NB4 (cell line): Measurements from ENCODE around the gene ATAD1.

ENCODE experiments used
- DNase-seq: peaks from one replicate; pipeline ENCODE4 v3.0.0; 2010; ENCODE audit warnings: low read depth
- H3K4me3 ChIP-seq: one replicate; pipeline ENCODE4 v1.5.1; 2011; ENCODE audit warnings: mild to moderate bottlenecking, low read depth, low read length, moderate library complexity
- MYC ChIP-seq: IDR thresholded peaks from 2 replicates; pipeline ENCODE4 v1.6.1; 2011; ENCODE audit warnings: low read depth, low read length
- POLR2A ChIP-seq: IDR thresholded peaks from 2 replicates; pipeline ENCODE4 v1.6.1; 2011; ENCODE audit warnings: mild to moderate bottlenecking; ENCODE audit not compliant: insufficient read length; ENCODE audit errors: extremely low read depth
- TF ChIP-seq, protein P1 (sequence below): IDR thresholded peaks from 2 replicates; pipeline ENCODE4 v1.6.1; 2011; ENCODE audit warnings: low read depth, low read length
- TF ChIP-seq, protein P2 (sequence below): IDR thresholded peaks from one replicate; pipeline ENCODE4 v1.5.1; 2012; ENCODE audit warnings: low read depth, low read length

Gene ATAD1

DNA sequence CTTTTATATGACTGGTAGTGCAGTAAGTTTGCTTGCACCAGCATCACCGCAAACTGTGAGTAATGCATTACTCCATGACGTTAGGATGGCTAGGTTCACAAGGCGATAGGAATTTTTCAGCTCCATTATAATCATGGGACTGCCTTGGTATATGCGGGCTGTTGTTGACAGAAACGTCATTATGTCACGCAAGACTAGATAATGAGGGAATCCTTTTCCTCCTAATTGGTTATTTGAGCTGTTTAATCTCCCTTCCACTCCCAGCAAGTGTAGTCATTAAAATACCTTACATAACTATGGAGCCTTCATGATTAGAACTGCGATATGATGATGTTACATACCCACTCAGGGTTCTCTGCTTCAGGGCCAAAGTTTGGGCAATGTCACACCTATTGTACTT, 28.0 kb upstream of the ATAD1 start:
- no peak for DNase-seq
- no peak overlapping the region for H3K4me3 ChIP-seq
- TF ChIP-seq MYC = no peak
- TF ChIP-seq, protein P1, sequence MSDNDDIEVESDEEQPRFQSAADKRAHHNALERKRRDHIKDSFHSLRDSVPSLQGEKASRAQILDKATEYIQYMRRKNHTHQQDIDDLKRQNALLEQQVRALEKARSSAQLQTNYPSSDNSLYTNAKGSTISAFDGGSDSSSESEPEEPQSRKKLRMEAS = no peak
- TF ChIP-seq POLR2A = no peak
- TF ChIP-seq, protein P2, sequence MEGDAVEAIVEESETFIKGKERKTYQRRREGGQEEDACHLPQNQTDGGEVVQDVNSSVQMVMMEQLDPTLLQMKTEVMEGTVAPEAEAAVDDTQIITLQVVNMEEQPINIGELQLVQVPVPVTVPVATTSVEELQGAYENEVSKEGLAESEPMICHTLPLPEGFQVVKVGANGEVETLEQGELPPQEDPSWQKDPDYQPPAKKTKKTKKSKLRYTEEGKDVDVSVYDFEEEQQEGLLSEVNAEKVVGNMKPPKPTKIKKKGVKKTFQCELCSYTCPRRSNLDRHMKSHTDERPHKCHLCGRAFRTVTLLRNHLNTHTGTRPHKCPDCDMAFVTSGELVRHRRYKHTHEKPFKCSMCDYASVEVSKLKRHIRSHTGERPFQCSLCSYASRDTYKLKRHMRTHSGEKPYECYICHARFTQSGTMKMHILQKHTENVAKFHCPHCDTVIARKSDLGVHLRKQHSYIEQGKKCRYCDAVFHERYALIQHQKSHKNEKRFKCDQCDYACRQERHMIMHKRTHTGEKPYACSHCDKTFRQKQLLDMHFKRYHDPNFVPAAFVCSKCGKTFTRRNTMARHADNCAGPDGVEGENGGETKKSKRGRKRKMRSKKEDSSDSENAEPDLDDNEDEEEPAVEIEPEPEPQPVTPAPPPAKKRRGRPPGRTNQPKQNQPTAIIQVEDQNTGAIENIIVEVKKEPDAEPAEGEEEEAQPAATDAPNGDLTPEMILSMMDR = no peak

DNA sequence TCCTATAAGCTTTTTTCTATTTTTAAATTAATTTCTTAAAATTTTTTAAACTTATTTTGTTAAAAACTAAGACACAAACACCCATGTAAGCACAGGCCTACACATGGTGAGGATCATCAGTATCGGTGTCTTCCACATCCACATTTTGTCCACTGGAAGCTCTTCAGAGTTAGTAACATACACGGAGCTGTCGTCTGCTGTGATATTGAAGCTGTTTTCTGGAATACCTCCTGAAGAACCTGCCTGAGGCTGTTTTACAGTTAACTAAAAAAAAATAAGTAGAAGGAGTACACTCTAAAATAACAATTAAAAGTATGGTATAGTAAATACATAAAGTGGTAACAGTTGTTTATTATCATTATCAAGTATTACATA, 27.6 kb upstream of the ATAD1 start:
- DNase-seq = no peak
- H3K4me3 ChIP-seq = no peak overlapping the region
- TF ChIP-seq MYC = no peak
- TF ChIP-seq, protein P2 = no peak
- TF ChIP-seq, protein P1 = no peak
- TF ChIP-seq POLR2A = no peak

DNA sequence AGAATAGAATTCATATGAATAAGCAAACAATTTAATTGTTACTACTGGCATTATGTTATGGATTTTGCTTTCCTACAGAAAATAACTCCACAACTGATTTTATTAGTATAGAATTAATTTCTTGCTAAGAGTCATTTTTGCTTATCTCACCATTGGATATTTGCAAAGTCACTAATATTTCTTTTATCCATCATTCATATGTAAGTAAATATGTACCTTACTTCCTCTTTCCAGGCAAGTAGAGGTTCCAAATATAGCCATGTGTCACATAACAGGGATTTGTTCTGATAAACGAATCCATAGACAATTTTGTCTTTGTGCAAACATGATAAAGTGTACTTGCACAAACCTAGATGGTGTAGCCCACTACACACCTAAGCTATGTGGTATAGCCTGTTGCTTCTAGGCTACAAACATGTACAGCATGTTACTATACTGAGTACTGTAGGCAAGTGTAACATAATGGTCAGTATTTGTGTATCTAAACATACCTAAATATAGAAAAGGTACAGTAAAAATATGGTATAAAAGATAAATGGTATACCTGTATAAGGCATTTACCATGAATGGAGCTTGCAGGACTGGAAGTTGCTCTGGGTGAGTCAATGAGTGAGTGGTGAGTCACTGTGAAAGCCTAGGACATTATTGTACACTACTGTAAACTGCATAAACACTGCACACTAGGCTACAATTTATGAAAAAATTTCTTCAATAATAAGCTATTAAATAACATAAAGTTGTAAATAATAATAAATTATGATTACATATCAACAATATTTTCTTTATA, 27.0 kb upstream of the ATAD1 start:
- DNase-seq = no peak
- H3K4me3 ChIP-seq = no peak overlapping the region
- TF ChIP-seq POLR2A (no peak), MYC (no peak)
- TF ChIP-seq, protein P2 = no peak
- TF ChIP-seq, protein P1 = no peak

DNA sequence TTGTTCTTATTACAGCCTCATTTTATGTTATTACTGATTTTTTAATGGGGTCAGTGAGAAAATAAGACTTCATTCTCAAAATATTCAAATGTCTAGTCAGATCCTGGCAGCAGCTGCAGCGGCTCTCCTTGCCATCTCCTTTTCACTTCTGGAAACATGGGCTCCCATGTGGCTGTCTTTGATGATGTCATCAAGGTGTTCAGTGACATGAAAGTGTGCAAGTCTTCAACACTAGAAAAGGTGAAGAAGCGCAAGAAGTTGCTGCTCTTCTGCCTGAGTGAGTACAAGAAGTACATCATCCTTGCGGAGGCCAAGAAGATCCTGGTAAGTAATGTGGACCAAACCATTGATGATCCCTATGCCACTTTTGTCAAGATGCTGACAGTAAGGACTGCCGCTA, 25.7 kb upstream of the ATAD1 start:
- no peak overlapping the region for H3K4me3 ChIP-seq
- no peak for DNase-seq
- TF ChIP-seq, protein P2 = no peak
- TF ChIP-seq MYC (no peak), POLR2A (no peak)
- TF ChIP-seq, protein P1 = no peak

DNA sequence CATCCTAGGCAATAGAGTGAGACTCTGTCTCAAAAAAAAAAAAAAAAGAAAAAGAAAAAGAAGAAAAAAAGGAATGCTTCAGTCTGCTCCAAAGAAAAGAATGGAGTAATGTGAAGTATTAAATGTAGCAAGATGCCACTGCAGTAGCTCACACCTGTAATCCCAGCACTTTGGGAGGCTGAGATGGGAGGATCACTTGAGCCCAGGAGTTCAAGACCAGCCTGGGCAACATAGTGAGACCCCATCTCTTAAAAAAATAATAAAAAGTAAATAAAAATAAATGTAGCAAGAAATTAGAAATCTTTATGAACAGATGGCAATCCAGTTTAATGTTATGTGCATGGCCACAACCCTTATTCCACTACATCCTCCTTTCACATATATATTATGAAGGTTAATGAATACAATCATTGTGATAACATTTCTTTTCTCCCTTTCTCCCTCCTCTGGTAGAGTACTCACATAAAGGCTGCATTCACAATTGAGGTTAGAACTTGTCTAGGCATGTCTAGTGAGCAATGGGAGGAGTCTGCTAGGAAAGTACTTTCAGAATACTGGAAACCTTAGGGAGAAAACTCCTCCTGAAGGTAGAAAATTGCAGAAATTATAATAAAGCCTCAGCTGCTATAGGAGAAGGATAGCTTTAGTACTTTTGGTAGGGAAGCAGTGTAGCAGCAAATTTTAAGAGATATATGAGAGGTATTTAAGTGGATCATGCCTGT, 24.9 kb upstream of the ATAD1 start:
- TF ChIP-seq, protein P2 = no peak
- TF ChIP-seq POLR2A = no peak
- no peak for TF ChIP-seq MYC
- TF ChIP-seq, protein P1 = no peak
- DNase-seq = no peak
- H3K4me3 ChIP-seq = no peak overlapping the region
